HG03064 (cell line): ENCODE results near the gene MIPOL1.

ENCODE experiments used
- ATAC-seq: cut with Tn5 transposase; IDR thresholded peaks from one replicate; pipeline ENCODE4 v1.9.1; 2021; ENCODE audit warnings: low read depth; ENCODE audit not compliant: unreplicated experiment

The MIPOL1 gene

DNA sequence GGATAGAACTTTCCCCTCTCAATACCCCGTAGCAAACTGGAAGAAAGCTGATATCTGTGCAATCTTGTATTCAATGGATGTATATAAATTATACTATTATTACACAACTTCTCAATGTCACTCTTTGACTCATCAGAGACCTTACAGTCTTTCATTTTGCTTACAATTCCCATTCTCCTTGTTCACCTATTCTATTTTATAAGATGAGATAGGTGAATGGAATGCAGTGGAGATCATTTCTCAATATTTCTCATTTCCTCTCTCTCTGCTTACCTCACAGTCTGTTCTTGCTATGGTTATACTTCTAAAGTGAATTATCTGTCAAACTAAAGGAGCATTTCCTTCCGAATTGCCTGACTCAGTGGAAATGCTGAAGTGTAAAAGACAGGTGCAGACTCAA lies 382.4 kb downstream of the MIPOL1 start:
- no peak for ATAC-seq

DNA sequence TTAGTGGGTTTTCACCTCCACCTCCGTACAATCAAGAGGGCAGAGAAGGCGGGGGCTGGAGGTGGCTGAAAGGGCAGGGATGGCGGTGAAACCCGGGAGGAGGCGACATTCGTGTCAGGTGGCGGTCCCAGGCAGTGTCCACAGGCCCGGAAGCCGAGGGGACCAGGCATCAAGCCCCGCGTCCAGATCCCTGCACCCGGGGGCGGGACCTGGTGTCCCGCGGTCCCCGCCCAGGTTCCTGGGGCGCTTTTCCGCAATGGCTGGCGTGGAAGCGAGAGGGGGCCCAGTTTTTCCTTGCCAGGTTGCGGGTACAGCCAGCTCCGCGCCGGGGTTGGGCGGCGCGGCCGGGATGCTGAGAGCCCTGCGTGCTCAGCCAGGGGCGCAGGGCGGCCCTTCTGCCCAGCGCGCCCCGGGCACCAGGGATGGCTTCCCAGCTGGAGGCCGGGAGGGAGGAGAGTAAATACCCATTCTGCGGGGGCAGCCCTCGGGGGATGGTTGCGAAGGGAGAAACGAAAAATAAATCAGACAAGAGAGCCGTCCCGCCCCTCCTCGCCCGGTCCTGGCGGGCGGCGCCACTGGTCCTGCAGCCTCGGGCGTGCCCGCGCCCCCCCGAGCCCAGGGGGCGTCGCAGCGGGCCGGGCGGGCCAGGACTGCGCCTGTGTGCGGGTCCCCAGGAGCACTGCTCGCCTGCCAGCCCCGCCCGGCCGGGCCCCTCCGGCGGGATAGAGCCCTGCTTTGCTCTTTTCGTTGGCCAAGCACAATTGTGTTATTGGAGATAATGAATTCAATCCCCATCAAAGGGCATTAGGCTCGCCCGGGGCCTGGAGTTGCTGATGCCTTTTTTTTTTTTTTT lies 385.8 kb downstream of the MIPOL1 start:
- ATAC-seq = no peak

DNA sequence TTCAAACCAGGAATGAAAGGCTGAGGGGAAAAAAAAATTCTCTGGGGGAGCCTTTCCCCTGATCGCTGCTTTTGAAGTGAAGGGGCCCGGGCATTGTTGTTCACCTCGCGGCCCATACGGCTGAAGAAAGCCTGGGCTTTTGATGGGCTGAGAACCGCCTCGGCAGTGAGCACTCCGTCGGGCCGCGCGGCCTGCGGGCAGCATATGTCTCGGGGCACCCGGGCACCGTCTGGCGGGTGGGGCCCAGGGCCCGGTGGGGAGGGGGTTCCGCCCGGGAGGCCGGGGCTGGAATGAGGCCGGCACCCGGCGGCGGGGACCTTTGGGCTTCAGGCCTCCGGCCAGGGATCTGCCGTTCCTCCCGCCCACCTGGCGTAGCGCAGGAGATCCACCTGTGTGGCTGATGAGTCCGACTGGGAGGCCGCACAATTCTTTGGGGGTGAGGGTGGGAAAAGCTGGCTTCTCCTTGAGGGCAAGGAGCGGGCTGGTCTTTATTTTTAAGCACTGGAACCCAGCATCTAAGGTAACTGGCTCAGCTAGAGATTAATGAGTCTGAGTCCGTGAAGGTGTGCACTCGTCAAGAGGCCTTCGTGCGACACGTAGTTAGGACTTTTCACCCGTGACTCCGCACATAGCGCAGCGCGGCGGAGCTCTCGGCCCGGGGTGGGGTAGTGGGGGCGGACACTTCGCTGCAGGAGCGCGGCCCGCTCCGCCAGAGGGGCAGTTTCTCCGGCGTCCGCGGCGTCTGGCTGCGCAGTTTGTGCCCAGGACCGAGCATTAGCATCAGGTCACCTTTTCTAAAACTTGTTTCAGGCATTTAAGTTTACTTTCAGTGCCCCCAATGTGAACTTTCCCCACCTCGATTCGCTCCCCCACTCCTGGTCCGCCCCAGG lies 386.7 kb downstream of the MIPOL1 start:
- no peak for ATAC-seq

DNA sequence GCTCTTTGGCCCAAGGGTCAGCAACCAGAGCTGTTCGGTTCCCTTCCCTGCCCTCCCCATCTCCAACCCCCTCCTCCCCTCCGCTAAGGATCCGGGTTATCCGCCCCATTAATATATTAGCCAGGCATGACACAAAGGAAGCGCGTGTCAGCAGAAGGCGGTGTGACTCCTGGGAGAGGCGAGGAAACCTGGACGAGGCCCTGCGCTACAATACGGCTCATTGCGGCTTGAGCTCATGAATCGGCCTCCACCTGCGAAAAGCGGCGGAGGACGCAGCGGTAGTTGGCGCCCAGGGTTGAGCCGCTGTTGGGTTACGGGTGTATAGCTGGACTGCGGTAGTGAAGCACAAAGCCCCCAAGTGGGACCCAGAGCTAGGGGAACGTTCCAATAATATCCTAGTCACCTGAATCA lies 387.4 kb downstream of the MIPOL1 start:
- ATAC-seq = no peak

DNA sequence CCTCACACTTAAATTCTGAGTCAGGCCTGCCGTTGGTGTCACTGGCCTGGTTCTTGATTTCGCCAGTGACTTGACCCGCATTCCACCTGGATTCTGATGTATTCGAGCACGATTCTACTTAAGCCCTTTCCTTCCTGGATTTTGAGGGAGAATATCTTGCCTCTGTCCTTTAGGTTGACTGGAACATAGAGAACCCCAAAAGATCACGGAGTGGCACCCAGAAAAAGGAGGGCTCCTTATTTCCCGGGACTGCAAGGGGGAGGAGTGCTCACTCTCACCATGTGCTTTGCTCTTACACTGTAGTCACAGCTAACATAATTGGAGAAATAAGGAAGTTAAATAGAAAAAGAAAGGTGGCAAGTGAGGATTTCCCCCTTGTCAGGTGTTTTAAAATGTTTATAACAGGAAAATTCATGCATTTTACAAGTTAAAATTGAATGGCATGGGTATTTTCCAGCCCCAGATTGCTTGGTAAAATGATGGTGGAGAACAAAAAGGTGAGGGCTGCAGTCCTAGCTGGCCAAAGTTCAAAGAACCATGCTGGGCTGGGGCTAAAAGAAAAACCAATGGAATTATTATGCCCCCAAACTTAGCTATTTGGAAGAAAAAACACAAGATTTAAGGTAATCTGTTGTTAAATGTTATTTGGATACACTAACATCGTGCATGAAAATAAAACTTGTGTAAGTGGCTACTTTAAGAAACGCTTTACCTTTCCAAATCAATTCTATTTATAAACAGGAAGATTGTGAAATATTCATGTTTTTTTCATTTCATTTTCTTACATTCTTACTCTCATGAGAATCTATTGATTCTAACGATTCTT lies 388.4 kb downstream of the MIPOL1 start:
- ATAC-seq = no peak

DNA sequence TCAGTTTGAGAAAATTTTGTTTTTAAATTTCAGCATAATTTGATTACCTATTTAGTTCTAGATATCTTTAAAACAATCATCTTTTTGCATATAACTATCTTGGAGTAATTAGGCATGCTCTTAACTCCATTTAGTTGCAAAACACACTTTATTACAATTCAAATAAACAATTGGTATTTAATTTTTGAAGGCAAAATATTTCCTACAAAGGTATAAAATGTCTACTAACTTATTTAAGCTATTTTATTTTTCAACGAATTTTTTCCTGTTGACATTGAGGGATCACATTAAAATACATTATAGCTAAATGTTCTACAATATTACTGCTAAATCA lies 389.0 kb downstream of the MIPOL1 start:
- no peak for ATAC-seq

DNA sequence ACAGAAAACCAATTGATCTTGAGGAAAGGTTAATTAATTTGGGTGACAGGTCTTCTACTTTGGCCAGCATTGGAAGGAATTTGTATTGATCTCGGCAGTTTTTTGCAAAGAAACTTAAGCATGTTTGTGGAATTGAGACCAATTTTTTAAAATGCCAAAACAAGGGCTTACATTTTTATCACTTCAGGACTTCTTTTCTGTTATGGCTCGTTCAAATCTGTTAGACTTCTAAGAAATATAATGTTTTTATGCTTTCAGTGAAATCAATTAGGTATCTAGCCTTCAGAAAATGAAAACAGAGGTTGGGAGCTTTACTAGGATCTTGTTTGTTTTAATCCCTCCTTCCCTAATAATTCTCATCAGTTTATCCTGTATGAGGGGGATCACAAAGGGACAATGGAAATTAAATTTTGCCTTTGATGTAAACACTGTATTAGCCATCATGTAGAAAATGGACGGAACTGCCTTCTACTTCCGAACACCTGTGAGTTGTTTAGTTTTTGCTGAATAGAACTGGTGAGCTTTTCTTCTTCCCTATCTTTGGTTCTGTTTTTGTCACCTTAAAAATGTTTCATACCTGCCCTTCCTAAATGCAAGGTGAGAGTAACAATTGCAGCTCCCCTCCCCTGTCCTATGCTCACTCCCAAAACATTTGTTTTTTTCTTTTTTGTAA lies 389.5 kb downstream of the MIPOL1 start:
- ATAC-seq = no peak

DNA sequence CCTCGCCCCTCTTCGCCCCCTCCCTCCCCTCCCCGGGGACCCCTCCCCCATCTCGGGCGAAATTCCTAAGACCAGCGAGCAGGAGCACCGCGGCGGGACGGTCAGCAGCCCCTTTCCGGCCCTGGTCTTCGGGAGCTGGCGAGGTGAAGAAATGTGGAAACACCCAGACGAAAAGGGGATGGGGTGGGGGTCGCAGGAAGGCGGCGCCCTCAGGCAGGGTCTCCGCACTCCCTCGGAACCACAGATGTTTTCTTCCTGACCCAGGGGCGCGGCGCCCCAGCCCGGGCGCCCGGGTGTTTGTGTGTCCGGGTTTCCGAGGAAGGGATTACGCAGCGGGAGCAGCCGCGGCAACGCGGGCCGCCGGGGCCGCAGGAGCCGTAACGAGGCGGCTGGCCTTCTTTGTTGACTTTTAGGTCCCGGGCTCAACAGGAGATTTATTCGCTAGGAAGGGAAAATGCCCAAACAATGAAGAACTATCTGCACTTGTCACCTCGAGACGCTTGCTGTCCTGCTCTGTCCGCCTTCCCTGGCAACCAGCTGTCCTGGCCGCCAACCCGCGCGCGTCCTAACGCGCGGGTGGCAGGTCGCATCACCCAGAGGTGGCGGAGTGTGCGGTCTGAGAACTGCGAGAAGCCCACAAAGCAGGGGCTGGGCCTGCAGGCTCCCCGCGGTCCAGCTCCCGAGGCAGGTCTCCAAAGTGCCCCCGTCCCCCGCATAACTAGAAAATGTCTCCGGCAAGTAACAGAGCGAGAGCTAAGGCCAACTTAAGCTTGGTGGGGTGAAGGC lies 390.3 kb downstream of the MIPOL1 start:
- ATAC-seq = no peak

DNA sequence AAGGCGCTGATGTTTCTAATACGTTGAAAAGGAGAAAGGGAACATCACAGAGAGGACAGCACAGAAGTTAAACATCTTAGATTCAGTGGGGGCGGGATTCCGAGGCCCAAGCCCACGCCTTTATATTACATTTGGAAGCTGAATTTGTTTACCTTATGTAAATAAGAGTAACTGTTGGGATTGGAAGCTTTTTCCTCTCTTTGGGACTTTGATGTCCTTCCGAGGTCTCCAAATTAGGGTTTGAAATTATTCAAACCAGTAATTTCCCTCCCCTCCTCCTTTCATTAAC lies 390.9 kb downstream of the MIPOL1 start:
- no peak for ATAC-seq

DNA sequence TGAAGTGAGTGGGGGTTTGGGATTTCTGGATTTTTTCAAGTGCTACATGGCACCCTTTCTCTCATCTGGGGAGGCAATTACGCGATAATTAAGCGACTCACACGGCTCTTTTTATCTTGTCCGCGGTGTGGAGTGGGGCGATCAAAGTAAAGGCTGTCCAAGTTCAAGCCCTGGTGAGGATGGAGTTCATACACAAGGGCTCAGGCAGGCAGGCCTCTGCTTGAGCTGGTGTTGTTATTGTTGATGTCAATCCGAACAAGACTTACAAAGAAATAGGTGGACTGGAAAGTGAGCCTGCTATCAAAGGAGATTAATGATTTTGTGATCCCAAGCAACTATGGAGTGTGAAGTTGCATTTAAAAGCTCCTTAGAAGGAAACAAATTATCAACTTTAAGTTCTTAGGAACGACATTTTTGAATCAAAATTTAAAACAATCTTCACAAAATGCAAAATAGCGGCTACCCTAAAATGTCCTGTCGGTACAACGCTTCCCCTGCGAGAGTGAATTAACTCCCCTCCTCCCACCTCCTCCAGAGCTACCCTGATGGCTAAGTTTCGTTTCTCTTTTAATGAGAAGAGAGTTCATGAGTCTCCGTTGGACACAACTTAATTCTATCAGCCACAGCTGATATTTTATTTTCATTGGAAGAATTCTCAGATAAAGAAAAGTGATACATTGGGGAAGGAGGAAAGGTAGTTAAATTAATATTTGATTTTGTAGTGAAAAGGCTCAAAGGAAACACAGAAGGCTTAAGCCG lies 391.4 kb downstream of the MIPOL1 start:
- no peak for ATAC-seq

DNA sequence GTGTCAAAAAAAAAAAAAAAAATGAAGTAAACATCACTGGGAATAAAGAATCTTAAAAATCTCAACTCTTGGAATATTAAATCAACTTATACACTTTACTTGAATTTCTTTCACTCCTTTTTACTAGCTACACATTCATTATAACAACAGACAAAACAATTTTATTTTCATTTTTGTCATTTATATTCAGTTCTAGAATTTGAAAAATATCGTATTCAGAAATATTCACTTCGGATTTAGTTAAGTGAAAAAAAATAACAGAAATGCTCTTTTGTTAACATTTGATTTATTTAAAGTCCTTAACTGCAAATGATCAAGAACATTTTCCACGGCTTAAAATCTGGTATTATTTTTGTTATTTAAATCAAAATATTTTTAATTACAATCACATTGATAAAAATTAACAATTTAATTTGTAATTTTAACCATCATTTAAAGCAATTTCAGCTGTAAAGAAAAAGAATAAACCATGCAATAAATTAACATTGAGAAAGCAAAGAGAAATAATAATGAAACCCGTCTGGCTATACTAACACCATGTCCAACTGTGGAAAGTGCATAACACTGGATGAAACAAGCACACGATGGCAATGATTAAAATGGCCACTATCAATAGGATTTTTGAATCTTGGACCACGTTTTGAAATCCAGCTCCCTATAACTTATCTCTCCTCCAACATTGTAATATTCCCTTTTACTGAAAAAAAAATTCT lies 392.1 kb downstream of the MIPOL1 start:
- no peak for ATAC-seq

DNA sequence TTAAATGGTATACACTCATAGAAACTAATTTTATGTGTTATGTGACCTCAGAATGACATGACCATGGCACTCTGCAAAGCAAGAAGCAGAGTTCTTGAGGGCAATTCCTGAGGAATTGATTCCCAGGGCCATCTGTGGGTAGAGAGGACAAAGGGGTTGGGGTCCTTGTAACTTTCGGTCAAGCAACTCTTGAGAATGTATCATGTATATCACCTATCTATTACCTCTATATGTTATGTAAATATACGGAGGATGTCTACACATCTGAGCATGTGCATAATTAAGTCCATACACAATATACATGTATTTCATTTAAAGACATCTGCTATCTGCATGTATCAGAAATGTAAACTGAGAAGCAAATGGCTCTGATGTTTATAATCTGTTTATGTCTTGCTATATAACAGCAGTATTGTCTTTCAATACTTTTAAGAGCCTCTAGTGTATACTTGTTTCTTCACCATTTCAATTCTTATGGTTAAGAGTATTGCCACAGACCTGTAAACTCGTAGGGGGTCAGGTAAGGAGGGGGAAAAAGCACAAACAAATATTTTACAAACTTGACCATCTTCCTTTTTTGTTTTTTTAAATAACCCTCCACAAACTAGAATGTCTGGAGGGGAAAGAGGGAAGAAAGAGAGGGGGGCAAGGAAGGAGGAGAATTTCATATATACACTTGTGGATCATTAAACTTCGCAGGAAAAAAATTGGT lies 392.8 kb downstream of the MIPOL1 start:
- ATAC-seq = no peak

DNA sequence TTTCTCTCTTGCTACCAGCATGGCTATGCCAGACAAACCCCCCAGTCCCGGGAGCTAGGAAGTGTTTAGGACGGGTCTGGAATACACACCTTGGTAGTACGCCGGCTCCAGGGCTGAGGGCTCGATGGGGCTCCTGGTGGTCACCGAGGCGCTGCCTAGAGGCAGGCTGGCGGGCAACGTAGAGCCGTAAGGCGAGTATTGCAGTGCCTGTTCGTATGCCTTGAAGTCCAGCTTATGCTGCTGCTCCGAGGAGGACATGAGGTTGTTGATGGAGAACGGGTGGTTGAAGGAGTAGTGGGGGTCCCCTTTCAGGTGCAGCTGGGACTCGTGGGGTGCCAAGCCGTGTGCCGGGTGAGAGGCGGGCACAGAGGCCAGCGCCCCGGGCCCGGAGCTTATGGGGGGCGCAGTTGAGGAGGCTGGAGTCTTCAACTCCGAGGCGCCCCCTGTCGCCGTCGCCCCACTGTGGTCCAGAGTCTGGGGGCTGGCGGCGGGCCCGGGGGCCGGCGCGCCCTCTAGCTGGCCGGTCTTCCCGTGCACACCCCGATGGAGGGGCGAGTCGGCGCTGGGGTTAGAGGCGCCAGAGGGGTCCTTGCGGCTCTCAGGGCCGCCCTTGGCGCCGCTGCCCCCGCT lies 393.7 kb downstream of the MIPOL1 start:
- ATAC-seq = no peak

DNA sequence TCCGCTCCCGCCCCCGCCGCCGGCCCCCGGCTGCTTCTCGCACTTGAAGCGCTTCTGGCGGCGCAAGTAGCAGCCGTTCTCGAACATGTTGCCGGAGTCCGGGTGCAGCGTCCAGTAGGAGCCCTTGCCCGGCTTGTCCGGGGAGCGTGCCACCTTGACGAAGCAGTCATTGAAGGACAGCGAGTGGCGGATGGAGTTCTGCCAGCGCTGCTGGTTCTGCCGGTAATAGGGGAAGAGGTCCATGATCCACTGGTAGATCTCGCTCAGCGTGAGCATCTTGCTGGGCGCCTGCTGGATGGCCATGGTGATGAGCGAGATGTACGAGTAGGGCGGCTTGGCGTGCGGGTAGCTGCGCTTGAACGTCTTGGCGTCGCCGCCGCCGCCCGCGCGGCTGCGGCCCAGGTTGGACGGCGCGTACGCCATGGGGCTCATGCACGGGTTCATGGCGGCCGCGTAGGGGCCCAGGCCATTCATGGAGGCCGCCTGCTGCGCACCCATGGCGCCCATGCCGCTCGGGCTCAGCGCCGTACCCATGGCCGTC lies 394.3 kb downstream of the MIPOL1 start:
- no peak for ATAC-seq

DNA sequence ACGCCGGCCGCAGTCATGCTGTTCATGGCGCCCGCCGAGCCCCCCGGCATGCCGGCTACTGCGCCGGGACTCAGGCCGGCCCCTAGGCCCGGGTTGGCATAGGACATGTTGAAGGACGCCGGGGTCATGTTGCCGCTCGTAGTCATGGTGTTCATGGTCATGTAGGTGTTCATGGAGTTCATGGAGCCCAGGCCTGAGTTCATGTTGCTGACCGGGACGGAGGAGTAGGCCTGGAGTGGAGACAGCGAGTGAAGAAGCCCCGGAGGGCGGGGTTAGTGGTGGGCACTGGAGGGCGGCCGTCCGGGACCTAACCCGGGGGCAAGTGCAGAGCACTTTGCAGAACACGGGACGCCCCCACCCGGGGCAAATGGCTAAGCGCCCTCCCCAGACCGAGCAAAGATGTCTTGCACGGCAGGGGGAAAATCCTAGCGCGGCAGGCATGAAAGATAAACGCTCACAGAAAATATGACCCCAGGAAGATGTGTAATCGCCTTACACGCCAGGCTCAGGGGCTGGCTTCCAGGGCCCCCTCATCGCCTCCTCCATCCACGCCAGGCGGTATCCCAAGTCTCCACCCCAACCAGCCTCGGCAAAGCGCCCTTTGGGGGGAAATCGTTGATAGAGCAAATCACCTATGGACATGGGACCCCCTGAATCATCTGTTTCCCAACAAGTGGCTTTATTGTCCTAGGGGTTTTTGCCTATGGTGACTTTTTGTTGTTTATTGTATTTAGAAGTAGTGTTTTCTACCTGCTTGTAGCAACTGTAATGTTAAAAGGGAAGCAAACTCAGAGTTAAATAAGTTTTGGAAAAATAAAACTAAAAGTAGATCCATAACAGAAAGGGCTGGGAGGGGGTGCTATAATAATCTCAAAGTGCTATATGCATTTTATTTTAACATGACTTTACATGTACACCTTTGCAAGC lies 395.0 kb downstream of the MIPOL1 start:
- ATAC-seq = no peak
